Cardiac muscle cell (in vitro differentiated cells and primary cell): ENCODE data around the gene LARGE1. TPM values are rescaled to one million over a fixed set of nuclear protein-coding genes. Genes with fewer than 3 reads are reported as not detected.

Experiments used
- DNase-seq, 2 donors: peaks; one replicate each; pipeline versions ENCODE4 v3.0.0 to v3.0.0-alpha.2; 2010 to 2017; ENCODE audit warnings: low read depth in 1 of 2, low spot score in 1 of 2
- H3K27ac ChIP-seq: fragments of 200-600 bp; sonication (generic); 2 replicates; pipeline ENCODE4 v1.5.1; 2016
- H3K27me3 ChIP-seq: fragments of 200-600 bp; sonication (generic); 2 replicates; pipeline ENCODE4 v1.6.0; 2016; ENCODE audit warnings: control low read depth
- H3K36me3 ChIP-seq: fragments of 200-600 bp; sonication (generic); 2 replicates; pipeline ENCODE4 v1.5.1; 2016; ENCODE audit warnings: control low read depth
- H3K4me1 ChIP-seq: fragments of 200-600 bp; sonication (generic); 2 replicates; pipeline ENCODE4 v1.8.1; 2017; ENCODE audit warnings: low read depth, mild to moderate bottlenecking, mixed run types
- H3K4me3 ChIP-seq: fragments of 200-600 bp; sonication (generic); 2 replicates; pipeline ENCODE4 v1.5.1; 2016; ENCODE audit warnings: mild to moderate bottlenecking
- H3K9me3 ChIP-seq: fragments of 200-600 bp; sonication (generic); 2 replicates; pipeline ENCODE4 v1.5.1; 2017; ENCODE audit warnings: low read depth, mild to moderate bottlenecking, control low read depth
- polyA plus RNA-seq: library from polyadenylated mRNA; unstranded; fragments of >200 nt; fragmentation: Nextera tagmentation; extraction: Ambion mirVana; gene quantifications from 2 replicates; pipeline ENCODE4 v1.2.1, GENCODE V29; 2016
- total RNA-seq: library from RNA; depleted of rRNA; stranded (reverse); fragments of >200 nt; gene quantifications from 2 replicates; pipeline ENCODE4 v1.2.3, GENCODE V29; 2016
- TF ChIP-seq, protein P1 (sequence below): IDR thresholded peaks from 2 replicates; pipeline ENCODE4 v1.5.1; 2012; ENCODE audit warnings: low read depth, mild to moderate bottlenecking, low read length

Gene LARGE1
- total and polyA plus RNA-seq, 2 experiments from 2014 or later = 18.4 to 34.3 TPM

DNA sequence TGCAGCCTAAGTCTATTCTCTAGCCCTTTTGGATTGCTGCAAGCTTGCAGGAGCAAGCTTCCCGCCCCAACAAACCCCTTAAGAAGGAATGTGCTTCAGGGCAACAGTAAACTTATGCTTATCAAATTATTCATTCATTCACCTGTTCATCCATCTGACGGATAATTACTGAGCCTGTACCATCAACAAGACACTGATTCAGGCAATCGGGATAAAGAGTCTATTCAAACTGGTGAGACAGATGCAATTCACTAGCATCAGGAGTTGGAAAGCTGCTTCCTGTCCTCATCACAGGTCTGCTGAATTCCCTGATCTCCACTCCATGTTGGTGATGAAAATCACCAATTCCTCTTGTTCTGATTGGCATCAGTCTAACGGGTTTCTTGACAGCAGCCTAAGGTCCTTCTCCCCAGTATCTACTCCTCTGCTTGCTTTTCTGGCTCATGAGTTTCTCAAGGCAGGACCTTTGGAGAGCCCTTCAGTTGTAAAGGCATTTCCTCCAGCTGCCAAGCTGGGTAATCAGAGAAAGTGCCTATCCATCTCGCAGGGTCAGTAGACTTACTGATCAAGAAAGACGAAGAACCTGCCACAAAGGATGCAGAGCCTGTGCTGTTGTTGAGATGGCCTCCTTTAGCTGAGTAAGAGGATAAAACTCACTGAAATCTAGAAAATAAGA lies 433.1 kb downstream of the LARGE1 start:
- Histone ChIP-seq H3K4me1 (peaks cover 10% of the 10 kb centered on the region), H3K36me3 (no peaks in the 10 kb centered on the region), H3K9me3 (no peaks in the 10 kb centered on the region), H3K27me3 (no peaks in the 10 kb centered on the region), H3K4me3 (no peak overlapping the region), H3K27ac (no peak overlapping the region)
- TF ChIP-seq, protein P1, sequence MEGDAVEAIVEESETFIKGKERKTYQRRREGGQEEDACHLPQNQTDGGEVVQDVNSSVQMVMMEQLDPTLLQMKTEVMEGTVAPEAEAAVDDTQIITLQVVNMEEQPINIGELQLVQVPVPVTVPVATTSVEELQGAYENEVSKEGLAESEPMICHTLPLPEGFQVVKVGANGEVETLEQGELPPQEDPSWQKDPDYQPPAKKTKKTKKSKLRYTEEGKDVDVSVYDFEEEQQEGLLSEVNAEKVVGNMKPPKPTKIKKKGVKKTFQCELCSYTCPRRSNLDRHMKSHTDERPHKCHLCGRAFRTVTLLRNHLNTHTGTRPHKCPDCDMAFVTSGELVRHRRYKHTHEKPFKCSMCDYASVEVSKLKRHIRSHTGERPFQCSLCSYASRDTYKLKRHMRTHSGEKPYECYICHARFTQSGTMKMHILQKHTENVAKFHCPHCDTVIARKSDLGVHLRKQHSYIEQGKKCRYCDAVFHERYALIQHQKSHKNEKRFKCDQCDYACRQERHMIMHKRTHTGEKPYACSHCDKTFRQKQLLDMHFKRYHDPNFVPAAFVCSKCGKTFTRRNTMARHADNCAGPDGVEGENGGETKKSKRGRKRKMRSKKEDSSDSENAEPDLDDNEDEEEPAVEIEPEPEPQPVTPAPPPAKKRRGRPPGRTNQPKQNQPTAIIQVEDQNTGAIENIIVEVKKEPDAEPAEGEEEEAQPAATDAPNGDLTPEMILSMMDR = no peak
- DNase-seq = no peak

GRCh38 chr22:33481550-33481949 lies 438.7 kb downstream of the LARGE1 start:
- Histone ChIP-seq H3K9me3 (no peaks in the 10 kb centered on the region), H3K27me3 (no peaks in the 10 kb centered on the region), H3K4me3 (no peak overlapping the region), H3K4me1 (no peaks in the 10 kb centered on the region), H3K27ac (no peak overlapping the region), H3K36me3 (no peaks in the 10 kb centered on the region)
- no peak for DNase-seq
- TF ChIP-seq, protein P1 = no peak

DNA sequence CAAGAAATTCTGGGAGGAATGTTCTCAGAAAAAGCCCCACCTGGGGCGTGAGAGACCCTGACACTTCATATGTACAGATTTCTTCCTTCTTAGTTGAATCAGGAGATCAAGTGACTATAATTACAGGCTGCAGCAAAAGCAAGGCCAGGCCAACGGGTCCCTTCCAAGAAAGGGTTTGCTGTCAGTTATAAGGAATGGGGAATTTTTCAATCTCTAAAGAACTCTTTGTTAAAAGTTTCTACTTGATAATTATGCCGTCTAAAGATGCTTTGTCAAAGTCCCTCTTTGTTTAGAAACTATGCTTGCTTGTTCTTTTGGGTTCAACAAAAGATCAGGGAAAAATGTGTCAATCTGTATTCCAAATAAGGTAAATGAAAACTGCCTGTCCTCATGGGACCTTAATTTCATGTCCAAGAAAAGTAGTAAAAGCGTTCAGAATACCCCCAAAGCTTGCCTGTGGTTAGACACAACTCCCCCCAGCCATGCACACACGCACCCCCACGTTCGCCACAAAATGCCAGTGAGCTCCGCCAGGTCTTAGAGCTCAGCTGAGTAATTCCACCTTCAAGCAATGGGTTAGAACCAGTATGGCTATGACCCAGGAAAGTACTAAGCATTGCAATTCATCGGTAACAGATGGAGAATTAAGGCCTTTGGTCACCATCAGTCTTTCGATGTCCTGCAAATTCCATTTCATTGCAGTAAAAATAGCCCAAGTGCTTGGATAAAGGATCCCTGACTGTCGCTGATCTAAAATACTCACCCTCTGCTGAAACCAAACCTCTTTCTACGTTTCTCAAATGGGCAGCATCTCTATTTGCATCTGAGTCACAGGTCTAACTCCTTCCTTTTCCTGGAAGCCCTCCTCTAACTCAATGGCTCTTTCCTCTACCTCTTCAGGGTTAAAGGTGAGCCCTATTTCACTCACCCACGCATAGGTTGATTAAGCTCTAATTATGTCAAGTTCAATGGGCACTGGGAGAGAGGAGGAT lies 442.9 kb downstream of the LARGE1 start:
- Histone ChIP-seq H3K4me3 (no peak overlapping the region), H3K36me3 (no peaks in the 10 kb centered on the region), H3K27ac (no peak overlapping the region), H3K9me3 (no peaks in the 10 kb centered on the region), H3K27me3 (no peaks in the 10 kb centered on the region), H3K4me1 (peaks cover 5% of the 10 kb centered on the region)
- no peak for DNase-seq
- TF ChIP-seq, protein P1 = no peak

GRCh38 chr22:33476716-33477115 lies 443.6 kb downstream of the LARGE1 start:
- Histone ChIP-seq H3K27ac (no peak overlapping the region), H3K4me1 (peaks cover 11% of the 10 kb centered on the region), H3K9me3 (no peaks in the 10 kb centered on the region), H3K4me3 (no peak overlapping the region), H3K27me3 (no peaks in the 10 kb centered on the region), H3K36me3 (no peaks in the 10 kb centered on the region)
- no peak for DNase-seq
- TF ChIP-seq, protein P1 = no peak

DNA sequence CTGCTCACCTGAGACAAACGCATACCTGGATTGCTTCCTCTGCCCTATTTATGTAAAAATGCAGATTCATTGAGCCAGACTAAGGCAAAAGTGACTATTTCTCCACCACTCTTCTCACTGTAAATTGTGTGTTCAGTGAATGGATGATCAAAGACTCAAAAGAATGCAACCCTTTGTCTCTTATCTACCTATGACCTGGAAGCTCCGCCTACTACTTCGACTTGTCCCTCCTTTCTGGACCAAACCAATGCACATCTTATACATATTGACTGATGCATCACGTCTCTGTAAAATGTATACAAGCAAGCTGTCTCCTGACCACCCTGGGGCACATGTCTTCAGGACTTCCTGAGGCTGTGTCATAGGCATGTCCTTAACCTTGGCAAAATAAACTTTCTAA lies 444.1 kb downstream of the LARGE1 start:
- H3K4me1 ChIP-seq = peaks cover 11% of the 10 kb centered on the region
- no peaks in the 10 kb centered on the region for H3K36me3 ChIP-seq
- no peak overlapping the region for H3K4me3 ChIP-seq
- H3K9me3 ChIP-seq = no peaks in the 10 kb centered on the region
- TF ChIP-seq, protein P1 = no peak
- H3K27ac ChIP-seq = no peak overlapping the region
- no peak for DNase-seq
- H3K27me3 ChIP-seq = no peaks in the 10 kb centered on the region
